KG1 (cell line): ENCODE results near the gene PTPRD.

Experiments used
- DNase-seq: peaks from one replicate; lab custom pipeline; 2025; lab: John Stamatoyannopoulos, UW

The PTPRD gene

GRCh38 chr9:8384091-8384490 is 2228.7 kb downstream of the PTPRD start:
- DNase-seq: no peak

GRCh38 chr9:8382777-8383527 is 2229.8 kb downstream of the PTPRD start:
- no peak for DNase-seq

DNA sequence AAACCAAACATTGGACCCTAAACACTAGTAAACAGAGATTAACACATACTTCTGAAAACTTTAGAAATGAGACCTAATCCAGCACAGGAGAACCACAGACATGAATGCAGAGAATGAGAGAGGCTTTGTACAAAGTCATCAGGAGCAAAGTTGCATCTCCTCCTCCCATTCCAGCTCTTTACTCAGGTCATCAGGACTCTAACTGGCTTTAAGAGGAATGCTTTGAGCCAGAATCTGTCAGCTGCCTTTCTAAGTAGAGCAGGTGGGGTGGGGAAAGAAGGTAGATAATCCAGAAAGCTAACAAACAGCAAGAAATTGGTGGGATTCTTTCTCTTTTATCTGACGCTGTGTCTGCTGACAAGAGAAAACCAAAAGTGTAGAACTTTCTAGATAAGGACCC is 2230.5 kb downstream of the PTPRD start:
- no peak for DNase-seq

DNA sequence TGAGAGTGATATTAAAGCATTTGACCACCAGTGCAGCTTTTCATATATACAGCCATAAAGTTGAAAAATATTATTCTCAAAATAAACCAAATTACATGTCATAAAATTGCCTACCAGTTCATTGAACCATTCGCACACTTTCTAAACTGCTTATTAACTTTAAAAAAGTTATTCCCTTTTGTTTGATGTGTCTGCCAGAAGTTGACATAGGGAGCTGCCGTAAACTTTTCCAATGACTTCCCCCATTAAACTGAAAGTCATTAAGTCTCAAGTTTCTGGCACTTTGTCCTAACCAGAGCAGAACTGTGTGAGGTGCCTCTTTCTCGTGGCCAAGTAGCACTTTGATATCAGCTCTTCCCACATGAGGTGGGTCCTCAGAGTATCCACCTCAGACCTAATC is 2231.2 kb downstream of the PTPRD start:
- no peak for DNase-seq

GRCh38 chr9:8374471-8374870 is 2238.3 kb downstream of the PTPRD start:
- no peak for DNase-seq

DNA sequence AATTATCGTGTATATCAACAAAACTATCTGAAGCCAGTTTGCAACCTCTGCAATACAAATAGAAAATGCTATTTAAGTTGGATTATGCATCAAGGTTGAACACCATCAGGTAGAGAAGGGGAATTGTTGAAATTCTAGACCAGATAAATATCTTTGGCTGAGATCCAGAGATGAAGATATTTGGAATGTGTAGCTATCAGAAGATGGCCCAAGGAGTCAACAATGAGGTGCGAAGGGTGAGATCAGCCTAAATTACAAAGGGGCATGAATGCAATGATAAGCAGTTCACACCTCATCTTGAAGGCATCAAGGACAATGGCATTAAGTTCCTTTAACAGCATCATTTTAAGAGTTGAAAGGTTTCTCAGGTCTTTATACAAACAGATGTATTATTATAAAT is 2241.1 kb downstream of the PTPRD start:
- DNase-seq: no peak

- DNase-seq: no peak
Measured at GRCh38 chr9:8366161-8366926, 2246.5 kb downstream of the PTPRD start.

DNA sequence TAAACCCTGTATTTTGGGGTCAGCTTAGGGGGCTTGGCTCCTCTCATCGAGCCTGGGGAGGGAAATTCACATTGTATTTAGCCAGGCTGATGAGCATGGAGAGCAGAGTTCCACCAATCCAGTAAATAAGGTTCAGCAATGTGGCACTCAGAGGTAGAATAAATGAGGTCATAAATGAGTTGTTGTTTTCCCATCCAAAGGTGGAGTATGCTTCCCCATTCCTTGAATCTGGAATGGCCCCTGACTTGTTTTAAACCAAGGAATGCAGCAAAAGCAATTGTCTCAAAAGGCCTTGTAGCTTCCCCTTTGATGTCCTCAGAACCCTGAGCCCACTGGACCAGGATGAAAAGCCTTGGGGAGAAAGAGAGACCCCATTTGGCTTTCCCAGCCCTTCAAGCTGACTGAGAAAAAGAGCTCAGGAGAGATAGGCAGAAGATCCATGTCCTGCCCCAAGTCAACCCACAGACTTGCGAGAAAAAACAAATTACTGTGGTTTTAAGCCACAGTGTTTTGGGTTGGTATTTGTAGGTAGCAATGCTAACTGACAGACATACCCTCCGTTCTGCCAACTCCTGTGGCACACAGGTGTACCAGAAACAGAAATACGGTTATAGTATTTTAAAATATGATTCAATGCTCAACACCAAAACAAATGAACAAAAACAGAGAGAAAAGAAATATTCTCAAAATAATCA is 2247.2 kb downstream of the PTPRD start:
- DNase-seq: no peak

DNA sequence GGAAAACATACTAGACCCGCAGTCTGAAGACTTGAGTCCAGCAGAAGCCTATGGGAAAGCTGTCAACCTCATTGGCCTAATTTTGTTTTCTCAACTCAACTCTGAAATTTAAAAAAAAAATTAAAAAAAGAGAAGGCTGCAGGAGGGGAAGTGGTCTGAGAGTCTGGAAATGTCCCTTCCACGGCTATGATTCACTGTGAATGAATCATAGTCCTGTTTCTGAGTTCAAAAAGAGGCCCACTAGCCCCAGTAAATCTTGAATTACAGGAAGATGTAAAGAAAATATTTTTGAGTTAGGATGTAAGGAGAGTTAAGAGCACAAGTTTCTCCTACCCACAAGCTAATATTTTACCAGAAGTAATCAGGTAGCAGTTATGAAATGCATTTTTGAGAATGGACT is 2247.8 kb downstream of the PTPRD start:
- DNase-seq: peak; percentile 3

DNA sequence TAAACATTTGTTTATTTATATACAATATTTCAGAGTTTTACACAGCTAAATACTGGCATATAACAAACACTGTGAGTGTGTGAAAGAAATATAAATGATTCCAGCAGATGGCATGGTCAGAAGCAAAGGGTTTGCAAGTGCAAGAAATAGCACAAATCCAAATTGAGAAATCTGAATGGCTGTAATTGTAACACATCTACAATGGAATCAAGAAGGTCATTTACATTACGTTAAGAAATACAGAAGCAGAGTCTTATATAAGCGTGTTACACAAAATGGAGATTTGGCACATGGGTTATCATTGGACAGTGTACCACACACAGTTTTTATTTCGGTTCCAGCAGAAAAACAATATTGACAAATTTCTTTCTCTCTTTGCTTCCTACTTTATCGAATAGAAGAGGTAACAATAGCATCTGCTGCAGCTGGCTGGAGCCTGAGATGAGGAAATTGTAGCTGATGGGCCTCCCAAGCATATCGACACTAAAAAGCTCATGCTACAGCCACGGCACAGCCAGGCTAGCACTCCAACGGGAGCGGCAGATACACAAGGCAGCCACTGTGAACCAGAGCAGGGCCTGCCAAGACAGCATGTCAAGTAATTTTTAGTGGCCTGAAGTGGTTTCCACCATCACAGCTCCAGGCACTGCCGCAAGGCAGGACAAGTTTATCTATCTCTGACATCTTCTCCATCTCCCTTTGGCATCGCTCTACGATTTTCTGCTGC is 2248.6 kb downstream of the PTPRD start:
- DNase-seq: no peak

DNA sequence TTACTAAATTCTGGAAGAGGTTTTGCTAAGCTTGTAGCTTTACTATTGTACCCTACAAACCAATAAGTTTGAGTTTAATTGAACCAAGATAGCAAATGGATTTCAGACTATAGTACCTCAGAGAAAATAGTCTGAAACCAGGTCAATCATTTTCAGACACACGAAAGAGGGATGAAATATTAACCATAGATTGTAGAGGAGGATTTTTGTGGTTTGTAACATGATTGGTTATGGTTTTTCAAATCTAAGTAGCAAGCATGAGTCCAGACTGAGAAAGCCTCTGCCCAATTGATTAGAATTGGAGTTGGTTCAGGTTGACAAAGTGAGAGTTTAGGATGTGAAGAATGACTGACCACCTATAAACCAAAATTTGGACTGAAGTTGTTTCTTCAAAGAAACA is 2250.6 kb downstream of the PTPRD start:
- DNase-seq: no peak

GRCh38 chr9:8361364-8361763 is 2251.4 kb downstream of the PTPRD start:
- DNase-seq: no peak

GRCh38 chr9:8356406-8356805 is 2256.4 kb downstream of the PTPRD start:
- DNase-seq: no peak

DNA sequence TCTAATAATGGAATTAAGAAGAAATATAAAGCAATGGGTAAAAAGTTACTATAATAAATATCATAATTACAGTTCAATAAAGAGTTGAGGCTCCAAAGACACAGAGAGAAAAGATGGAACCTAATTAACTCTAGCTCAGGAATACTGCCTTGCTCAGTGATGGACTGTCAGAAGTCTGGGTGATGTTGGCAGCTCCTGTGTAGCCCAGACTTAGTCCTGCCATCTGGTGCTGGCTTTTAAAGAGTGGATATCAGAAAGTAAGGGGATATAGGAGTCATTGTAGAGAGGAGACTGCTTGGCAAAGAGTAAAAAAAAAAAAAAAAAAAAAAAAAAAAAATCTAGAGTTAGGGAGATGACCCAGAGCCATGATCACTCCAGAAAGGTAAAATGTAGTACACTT is 2261.4 kb downstream of the PTPRD start:
- DNase-seq: no peak

DNA sequence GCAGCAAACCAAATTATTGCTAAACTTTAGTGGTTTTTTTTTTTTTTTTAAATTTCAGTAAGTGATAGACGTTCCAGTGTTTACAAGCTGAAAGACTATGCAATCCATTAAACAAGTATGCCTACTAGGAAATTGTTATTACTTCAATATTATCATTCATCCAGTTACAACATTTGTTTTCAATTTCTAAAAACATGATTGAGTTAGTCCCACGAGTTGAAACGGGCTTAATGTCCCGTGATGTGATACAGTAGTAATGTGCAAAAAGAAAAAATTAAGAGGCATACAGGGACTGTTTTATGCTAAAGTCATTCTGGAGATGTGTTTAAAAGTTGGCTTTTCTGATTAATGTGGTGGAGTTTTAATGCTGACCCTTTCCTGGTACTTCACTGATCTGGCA is 2262.9 kb downstream of the PTPRD start:
- no peak for DNase-seq

DNA sequence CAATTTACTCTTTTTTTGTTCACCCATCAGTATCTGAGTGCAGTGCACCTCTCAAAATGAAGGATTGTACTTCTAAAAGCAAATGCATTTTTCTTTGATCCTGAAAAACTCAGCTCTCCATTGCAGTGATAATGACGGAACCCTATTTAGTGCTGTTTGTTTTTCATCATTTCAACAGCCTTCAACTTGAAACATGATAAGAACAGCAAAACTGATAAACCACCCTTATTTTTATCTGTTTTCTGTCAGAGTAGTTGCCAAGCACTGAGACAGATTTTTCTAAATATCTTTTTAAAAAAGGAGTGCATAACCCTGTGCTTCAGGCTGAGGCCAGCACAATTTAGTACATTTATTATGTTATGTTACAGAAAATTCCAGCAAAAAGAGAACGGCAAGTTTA is 2263.4 kb downstream of the PTPRD start:
- DNase-seq: no peak

DNA sequence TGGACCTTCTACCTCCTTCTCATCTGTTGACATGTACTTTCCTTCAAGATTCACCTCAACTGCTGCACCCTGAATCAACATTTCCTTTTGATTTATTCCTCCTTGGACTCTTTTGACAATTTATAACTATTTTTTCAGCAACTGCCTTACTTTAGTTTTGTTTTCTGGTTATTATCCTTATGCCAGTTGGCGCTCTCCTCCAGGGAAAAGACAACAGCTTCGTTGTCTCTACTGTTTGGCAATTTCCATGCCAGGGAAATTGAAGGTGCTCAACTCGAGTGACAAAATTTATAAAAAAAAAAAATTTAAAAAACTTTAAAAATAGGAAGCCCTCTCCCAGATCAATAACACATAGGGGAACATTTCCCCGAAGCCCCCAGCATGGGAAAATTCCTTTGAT is 2264.0 kb downstream of the PTPRD start:
- DNase-seq: no peak

DNA sequence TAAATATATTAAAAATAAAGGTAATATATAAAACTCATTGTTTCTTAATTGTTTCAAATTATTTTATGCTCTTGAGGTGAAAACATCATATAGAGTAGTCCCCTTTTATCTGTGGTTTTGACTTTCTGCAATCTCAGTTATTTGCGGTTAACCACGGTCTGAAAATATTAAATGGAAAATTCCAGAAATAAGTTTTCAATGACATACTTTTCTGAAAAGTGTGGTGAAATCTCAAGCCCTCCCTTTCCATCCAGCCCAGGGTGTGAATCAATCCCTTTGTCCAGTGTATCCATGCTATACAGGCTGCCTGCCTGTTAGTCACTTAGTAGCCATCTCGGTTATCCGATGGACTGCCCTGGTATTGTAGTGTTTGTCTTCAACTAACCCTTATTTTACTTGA is 2266.5 kb downstream of the PTPRD start:
- no peak for DNase-seq

GRCh38 chr9:8338767-8339510 is 2273.9 kb downstream of the PTPRD start:
- no peak for DNase-seq

- no peak for DNase-seq
Measured at GRCh38 chr9:8337834-8338766, 2274.7 kb downstream of the PTPRD start.

GRCh38 chr9:8332871-8333270 is 2279.9 kb downstream of the PTPRD start:
- DNase-seq: no peak
